ENCODE data around the gene OLFM4.

Gene OLFM4

DNA sequence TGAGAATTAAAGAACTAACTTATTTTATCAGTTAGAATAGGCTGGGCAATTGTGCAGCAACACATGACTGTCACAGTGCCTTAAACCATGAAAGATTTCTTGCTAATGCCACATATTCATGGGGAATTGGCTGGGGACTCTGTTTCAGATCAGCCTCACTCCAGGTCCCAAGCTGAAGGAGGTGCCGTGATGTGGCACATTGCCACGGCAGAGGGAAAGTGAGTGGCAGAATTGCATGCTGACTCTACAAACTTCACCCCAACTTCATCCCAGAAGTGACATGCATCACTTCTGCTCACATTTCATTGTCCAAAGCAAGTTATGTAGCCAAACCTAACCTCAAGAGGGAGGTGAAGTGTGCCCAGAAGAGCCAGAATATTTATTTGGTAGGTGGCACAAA, 37.8 kb downstream of the OLFM4 start:
- FAIRE-seq (no peak), DNase-seq (ENCODE audit: low spot score) (no peak)

DNA sequence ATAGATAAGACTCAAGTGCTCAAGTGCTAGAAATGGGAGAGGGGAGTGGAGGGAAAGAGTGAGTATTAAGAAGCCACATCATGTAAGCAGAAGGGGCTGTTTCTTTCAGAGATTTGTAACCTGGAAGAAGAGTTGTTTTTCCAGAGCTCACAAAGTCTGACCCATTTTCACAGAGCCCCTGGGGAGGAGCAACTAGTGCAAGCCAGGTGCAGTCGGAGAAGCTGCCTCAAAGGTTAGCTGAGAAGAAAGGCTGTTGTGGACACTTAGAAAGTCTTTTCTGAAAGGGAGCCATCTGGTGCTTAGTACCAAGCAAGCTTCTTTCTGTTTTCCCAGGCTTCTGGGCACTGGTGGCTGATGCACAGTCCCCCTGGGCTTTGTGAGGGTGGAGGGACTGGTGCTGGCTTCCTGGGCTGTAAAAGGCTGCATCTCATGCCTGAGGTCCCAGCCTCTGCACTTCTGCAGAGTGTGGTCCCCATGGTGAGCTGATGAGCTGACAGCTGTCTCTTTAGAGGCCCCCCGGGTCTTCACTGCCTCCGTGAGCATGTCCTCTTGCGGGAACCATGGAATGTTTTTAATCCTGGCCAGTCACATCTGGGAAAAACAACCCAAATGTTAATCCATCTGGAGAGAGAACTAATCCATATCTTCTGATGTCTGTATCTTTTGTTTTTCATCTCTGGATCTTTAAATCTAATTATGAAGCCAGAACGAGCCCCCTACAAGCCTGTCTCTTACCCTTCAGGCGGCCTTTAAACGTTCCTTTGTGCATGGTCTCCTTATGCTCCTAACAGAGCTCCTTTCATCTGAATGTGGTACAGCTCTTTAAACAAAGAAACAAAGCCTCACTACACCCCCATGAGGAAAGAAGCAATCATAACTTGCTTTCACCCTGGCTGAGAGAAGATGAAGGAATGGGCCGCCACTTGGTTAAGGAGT, 40.2 kb downstream of the OLFM4 start:
- DNase-seq (ENCODE audit: low spot score) (no peak), FAIRE-seq (no peak)

DNA sequence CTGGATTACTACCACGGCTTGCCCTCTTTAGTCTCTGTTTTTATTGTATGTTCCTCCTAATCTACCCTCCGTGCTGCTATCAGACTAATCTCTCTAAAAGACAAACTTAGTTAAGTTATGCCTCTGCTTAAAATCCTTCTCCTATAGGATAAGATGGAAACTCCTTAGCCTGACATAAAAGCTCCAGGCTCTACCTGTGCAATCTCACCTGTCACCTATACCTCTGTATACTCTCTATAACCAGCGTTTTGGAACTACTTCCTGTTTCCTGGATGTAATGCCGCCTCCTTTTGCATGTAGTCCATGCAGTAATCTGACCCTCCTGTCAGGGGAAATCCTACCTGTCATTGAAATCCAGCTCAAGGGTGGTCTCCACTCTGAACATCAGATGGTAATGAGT, 41.2 kb downstream of the OLFM4 start:
- FAIRE-seq (no peak), DNase-seq (ENCODE audit: low spot score) (no peak)

DNA sequence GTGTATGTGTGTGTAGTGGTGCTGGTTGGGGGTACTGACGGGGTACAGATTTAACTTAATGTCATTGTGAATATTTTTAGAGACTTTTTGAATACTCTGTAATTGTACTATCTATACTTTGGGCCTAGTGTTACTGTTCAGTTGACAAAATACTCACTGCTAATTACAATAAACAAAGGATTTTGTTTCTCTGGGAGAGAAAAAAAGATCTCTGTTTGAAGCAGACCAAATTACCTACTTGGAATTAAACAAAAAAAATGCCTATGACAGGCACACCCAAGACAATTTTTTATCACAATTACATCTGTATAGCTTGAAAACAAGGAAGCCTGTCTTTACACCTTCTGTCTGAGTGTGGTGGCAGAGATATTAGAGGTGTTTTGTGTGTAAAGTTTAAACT, 45.1 kb downstream of the OLFM4 start:
- no peak for FAIRE-seq
- no peak for DNase-seq (ENCODE audit: low spot score)

DNA sequence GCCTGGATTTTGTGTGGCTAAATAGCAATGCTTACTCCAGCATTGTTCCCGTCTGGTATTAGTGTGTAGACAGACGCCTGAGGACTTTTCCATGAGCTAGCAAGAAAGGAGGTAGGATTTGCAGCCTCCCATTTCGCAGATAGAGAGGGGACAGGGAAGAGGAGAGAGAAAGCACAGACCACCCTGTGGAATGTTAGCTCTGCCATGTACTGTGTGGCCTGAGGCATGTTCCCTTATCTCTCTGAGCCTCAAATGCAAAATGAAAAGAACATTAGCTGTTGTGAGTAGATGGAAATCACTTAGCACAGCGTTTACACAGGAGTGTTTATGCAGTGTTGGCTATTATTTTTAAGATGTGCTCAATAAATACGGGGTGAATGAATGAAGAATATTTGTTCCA, 45.5 kb downstream of the OLFM4 start:
- DNase-seq (ENCODE audit: low spot score): no peak
- FAIRE-seq: no peak

DNA sequence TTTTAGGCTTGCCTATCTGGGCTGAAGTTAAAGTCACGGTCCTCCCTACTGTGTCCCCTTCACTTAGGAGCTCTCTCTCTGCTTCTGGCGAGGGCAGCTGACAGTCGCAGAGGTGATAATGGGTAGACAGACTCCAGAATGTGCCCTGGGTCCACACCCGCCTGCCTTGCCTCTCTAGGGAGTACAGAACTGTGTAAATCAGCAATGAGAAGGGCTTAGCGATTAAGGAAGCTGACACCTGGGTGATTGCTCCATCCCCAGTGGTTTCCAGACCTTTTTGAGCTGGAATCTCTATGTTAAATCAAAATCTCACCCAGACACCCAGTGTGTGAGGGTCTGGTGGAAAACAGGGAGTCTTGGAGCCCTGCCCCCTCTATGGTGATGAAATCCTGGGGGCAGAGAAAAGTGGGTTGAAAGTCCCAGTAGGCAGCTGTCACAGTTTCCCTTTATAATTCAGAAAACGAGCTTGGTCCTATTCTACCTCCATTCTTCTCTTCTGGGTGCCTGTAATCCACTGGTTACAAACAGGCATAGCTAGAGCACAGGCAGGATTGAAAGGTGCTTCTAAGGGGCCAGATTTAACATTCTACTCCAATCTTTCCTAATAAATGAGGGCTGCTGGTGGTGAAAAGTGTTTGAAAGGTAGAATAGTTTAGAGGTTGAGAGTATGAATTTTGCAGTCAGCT, 46.9 kb downstream of the OLFM4 start:
- FAIRE-seq: no peak
- DNase-seq (ENCODE audit: low spot score): no peak

DNA sequence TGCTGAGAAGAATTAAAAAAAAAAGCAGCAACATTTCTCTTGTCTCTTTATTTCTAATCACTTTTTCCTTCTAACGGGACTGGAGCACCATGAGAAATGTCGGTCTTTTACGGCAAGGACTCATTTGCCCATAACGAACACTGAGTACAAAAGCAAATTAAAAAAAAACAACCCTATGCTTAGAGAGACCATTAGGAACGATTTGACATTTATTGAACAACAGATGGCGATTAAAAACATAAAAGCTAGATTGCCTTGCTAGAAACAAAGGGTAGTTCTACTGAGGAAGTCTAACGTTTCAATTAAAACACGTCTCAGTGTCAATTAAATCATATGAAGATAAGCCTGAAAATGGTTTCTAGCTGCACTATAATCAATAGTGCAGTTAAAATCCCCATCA, 51.1 kb downstream of the OLFM4 start:
- no peak for FAIRE-seq
- DNase-seq (ENCODE audit: low spot score): no peak

DNA sequence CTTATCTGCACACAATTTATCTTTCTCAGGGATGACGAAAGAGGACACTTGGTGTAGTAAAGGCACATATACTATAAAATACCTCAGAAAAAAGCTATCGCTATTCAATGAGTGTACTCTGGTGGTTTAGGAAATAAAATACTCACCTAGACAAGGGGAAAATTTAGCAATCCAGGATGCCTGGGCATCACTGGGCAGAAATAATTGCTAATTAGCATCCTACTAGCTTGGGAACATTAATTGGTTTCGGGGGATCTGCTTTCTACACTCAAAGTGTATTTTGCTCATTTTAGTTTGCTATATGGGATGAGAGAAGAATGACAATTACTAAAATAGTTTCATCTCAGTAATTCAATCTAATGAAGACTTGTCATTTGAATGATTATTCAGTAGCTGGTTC, 60.3 kb downstream of the OLFM4 start:
- FAIRE-seq: no peak

DNA sequence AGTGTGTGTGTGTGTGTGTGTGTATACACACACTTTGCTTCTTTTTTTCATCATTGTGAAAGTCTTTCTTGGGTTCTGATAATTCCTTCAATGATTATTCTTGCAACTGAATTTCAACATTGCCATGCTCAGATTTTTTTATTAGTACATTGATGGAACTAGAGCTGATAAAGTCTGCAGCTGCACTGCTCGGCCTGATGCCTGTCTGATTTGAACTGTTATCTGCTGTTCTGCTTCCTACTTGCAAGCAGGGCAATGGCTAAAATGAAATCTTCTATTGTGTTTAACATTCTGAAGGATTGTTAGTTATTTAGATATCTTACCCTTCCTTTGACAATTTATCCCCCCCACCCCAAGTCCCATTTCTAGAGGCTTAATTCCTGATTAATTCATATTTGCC, 61.3 kb downstream of the OLFM4 start:
- FAIRE-seq (no peak), DNase-seq (ENCODE audit: low spot score) (no peak)

More for the DNA sequence above, 60.3 kb downstream of the OLFM4 start:
- DNase-seq (ENCODE audit: low spot score): no peak

DNA sequence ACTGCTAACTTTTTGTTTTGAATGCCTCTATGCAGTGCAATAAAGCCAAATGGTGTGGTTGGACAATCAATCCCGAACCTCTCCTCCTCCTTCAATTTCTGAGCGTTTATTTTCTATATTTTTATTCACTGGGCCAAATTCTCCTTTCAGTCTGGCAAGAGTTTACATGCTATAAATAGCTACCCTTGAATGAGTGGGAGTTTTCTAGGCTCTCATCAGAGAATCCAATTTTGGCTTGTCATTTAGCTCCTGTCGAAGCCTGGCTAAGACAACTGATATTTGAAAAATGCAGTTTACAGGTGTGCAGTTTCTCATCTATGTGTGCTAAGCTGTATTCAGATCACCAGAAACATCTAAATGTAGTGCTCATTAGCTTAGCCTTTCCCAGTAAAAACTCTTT, 61.8 kb downstream of the OLFM4 start:
- DNase-seq (ENCODE audit: low spot score): no peak
- no peak for FAIRE-seq

DNA sequence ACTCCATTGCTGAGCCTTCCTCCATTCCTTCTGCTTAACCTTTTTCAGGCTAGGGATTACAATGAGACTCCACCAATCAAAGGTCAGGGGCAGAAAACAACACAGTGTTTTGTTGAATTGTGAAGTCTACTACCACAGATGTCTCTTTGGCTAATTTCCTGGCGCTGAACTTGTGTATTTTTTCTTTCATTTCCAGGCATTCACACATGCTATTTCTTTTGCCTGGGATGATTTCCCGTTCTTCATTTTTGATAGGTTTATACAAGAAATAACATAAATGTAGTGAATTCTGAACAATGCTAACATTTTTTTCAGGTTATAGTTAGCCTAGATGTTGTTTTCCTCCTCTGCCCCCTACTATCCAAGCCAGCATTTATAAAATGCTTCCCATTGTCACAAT, 64.3 kb downstream of the OLFM4 start:
- DNase-seq (ENCODE audit: low spot score) (no peak), FAIRE-seq (no peak)

DNA sequence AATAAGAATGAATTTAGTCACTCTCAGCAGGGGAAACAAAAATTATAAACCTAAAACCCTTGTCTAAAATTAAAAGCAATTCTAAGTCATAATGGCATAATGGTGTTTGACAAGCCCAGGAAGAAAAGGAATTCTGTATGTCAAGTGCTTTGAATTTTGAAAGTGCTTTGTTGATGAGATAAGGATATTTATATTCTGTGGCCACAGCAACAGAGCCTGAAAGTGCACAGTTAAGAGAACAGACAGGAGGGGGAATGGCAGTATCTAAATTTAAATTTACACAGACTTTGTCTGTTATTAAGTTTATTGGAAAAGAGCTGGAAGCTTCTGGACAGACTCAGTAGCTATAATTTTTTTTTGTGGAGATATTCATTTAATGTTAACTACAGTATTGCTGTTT, 69.8 kb downstream of the OLFM4 start:
- DNase-seq (ENCODE audit: low spot score) (no peak), FAIRE-seq (no peak)

DNA sequence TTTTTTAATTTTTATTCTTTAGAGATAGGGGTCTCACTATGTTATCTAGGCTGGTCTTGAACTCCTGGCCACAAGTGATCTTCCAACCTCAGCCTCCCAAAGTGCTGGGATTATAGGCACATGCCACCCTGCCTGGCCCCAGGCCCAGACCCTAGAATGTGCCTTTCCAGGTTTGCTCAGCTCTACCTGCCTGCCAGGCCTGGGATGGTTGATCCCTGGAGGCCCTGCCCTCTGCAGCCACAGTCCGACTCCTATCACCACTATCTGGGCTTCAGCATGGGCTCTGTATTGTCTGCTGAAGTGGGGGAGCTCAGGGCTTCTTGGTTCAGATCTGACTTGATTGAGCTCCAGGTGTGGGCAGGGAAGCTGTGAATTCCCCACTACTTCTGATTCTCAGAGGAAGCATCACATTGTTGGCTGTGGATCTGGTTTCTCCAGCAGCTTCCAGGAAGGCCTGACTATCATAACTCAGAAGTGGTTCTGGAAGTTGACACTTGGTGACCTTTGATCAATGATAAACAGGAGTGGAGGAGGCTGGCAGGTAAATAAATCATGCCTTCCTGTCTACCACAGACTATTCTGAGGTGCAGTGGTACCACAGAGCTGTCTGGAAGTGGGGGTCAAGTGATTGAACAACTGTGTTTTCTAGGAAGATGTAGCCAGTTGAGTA, 71.9 kb downstream of the OLFM4 start:
- DNase-seq (ENCODE audit: low spot score) (no peak), FAIRE-seq (no peak)

Data from urothelium cell line (cell line).